Measurements from ENCODE around the gene SIX3.

Gene SIX3

GRCh38 chr2:44941551-44942234 lies at the start of gene SIX3:
Gene SIX3 (plus strand): TSS chr2:44941702. CDS start chr2:44942105, 403 bp downstream.
- DNase-seq (ENCODE audit: low read depth in 2 of 2): peak; percentile 18 to 27

DNA sequence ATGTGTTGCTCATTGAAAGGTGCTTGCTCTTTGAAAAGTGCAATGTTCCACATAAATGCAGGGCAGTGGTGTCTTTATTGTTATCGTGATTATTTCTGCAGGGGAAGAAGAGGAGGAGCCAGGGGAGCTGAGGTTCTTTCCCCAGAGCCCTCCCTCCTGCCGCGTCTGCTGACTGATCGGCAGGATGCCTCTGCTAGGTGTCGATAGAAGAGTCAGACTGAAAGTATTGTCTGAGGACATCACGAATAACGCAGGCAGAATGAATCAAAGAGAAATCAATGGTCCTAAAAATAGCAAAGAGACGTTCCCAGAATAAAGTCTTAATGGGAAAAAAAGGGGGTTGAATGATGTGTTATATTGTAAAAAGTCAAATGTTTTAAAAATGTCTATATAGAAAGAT lies 47.4 kb upstream of the SIX3 start:
- no peak for DNase-seq (ENCODE audit: low read depth in 2 of 2)

DNA sequence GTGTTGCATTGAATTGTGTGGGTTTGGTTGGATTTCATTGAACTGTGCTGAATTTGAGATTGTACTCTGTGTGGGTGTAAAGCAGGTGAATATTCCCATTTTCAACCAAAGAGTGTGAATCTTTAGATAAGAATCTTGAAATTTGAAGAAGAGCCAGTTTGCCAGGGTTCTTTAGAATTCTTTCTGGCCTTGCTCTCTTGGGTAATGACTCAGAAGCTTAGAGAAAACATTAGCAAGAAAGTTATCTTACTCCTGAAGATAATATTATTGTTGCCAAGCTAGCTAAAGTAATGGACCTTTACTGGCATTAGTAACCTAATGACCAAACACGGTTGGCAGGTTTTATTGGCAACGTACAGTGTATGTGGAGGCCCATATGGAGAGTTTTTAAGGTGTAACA lies 46.4 kb upstream of the SIX3 start:
- DNase-seq (ENCODE audit: low read depth in 2 of 2): no peak

GRCh38 chr2:44897406-44897805 lies 44.1 kb upstream of the SIX3 start:
- DNase-seq (ENCODE audit: low read depth in 2 of 2): no peak

DNA sequence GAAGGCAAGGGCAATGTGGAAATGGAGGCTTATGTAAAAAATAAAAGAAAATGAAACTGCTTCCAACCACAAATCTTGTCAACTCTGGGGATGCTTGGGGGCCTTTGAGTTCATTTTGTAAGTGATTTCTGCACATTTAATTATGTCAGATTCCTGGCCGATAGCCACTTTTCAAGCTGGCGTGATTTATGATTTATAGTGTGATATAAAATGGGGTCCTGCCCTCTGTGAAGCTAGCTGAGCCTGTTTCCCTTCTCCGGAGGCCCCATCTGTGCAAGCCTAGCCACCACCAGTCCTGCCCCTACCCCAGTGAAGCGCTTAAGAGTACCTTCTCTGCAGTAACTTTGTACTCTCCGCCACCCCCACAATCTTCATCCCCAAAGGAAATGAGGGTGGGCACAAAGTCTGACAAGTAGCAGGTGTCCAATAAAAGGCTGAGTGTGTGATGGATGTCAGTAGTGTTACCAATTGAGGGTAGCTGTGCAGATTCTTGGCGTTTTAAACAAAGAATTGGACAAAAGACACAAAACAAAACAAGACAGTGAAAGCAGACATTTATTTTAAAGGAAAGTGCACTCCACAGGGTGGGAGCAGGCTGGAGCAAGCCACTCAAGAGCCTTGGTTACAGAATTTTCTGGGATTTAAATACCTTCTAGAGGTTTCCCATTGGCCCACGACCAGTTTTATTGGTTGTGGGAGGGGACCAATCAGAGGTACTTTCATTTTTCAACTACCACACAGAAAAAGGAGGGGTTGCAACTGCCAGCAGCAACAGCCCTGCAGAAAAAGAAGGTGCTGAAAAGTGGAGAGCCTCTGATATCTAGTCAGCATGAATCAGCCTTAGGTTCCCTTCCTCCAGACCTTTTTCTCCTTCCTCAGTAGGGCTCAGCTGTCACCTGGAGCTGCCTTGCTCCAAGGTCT lies 39.0 kb upstream of the SIX3 start:
- DNase-seq (ENCODE audit: low read depth in 2 of 2): no peak

- DNase-seq (ENCODE audit: low read depth in 2 of 2): no peak
Observed at GRCh38 chr2:44904578-44904977, 36.9 kb upstream of the SIX3 start.

DNA sequence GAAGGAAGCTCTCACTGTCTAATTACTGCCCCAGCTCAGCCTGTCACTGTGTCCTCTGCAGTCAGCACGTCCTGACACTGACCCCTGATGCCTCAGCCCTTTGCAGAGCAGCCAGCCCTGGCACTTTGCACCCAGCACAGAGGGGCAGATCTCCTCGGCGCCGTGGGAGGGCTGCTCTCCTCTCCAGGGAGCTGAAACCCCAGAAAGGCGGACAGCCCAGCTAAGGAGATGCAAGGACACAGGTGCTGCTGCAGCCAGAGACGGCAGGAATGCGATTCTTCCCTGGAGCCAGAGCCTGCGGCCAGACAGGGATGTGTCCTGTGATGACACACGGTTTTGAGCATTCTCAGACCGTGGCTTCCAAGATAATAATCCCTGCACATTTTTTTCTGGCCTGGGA lies 34.5 kb upstream of the SIX3 start:
- DNase-seq (ENCODE audit: low read depth in 2 of 2): no peak

GRCh38 chr2:44909831-44910230 lies 31.7 kb upstream of the SIX3 start:
- no peak for DNase-seq (ENCODE audit: low read depth in 2 of 2)

DNA sequence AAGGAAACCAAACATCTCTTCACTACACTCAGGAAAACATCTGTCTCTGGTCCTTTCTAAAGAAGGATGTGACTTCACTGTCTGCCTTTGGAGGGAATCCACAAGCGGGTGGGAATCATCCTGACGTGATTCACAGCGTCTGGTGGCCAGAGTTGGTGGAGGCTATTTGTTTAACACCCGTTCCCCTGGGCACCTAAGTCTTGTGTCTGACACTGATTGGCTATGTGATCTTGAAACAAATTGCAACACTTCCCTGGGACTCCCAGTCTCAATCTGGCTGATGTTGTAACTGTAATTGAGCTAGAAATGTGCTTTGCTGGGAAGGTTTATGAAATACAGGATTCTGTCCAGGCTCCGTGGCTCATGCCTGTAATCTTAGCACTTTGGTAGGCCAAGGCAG lies 28.8 kb upstream of the SIX3 start:
- no peak for DNase-seq (ENCODE audit: low read depth in 2 of 2)

- DNase-seq (ENCODE audit: low read depth in 2 of 2): no peak
Observed at GRCh38 chr2:44916291-44916690, 25.2 kb upstream of the SIX3 start.

GRCh38 chr2:44918095-44918775 lies 23.3 kb upstream of the SIX3 start:
- DNase-seq (ENCODE audit: low read depth in 2 of 2): no peak

DNA sequence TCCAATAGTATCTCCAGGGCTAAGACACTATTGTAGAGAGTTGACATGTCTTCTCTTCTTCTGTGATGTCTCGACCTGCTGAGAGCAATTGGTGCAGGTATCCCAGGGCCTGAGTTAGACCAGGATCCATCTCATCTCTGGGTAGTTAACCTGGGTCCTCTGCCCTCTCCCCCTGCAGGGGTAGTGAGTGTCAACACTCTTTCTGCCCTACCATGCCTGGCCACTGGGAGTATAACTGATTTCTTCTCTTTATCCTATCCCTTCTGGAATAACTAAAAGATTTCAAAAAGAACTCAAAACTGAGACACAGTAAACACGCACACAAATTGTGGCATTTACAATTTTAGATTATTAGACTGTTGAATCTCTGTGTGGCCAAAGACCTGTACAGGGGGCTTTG lies 20.8 kb upstream of the SIX3 start:
- DNase-seq (ENCODE audit: low read depth in 2 of 2): no peak

DNA sequence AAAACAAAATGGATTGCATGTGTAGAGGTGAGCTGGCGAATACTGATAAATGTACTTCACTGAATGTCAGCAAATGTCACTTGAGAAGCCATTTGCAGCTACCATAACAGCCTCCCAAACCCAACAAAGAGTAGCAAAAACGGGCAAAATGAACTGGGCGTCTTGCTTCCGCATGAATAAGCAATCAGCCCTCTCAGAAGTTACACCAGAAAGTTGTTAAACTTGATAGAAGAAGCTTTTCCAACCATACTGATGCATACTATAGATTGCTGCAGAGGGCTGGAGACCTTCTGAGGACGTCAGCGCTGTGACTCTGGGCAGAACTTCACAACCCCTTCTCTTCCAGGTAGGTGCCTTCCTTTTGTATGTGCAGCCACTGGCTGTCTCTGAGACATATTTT lies 18.7 kb upstream of the SIX3 start:
- no peak for DNase-seq (ENCODE audit: low read depth in 2 of 2)

GRCh38 chr2:44925561-44926136 lies 15.9 kb upstream of the SIX3 start:
- DNase-seq (ENCODE audit: low read depth in 2 of 2): no peak

- no peak for DNase-seq (ENCODE audit: low read depth in 2 of 2)
Observed at GRCh38 chr2:44926957-44927356, 14.5 kb upstream of the SIX3 start.

GRCh38 chr2:44927985-44928482 lies 13.5 kb upstream of the SIX3 start:
- no peak for DNase-seq (ENCODE audit: low read depth in 2 of 2)

DNA sequence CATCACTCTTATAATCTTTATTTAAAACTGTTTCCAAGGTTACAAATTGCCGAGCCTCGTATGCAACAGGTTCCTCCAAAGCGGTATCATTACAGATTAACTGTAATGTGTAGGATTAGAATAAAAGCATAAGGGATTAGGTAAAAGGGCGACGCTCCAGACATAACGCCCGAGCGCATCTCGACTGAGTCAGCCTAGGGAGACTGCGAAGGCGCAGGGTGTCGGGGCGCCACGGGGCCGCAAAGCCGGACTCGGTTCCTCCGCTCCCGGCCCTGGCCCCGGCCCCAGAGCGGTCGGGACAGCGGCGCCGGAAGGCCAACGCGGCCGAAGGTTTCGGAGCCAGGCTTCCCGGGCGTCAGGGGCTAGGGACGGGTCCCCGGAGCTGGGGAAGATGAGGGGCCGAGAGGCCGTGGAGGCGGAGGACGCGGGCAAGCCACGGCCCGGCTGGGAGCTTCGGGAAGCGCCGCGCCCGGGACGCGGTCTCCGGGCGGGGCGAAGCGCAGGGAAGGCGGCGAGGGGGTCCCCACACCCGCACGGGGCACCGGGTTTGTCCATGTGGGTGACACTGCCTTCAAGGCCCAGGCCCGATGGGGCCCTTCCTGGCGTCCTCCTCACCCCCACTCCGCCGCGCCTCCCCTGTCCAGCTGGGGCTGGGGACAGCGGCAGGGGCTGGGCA lies 12.9 kb upstream of the SIX3 start:
- DNase-seq (ENCODE audit: low read depth in 2 of 2): no peak

- DNase-seq (ENCODE audit: low read depth in 2 of 2): no peak
Observed at GRCh38 chr2:44929159-44929734, 12.3 kb upstream of the SIX3 start.

DNA sequence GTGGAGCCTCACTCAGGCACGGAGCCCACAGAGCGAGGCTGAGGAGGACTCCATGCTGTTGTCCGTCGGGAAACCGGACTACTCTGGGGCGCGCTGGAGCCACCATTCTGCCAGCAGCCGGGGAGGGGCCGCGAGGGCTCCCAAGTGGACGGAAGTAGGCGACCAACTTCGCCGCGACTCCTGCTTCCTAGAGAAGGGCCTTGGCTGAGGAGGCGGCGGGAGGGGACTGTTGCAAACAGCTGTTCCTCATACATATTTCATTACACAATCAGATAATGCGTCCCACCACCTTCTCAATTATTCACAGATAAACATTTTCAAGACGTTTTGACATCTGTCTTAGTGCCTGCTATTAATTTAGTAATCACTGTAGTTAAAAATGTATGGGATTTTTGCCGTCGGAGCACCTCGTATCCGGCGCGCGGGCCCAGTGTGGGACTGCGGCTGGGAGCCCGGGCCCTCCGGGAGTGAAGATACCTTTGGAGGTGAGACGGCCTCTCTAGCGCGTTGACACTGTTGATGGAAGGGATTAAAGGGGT lies 11.7 kb upstream of the SIX3 start:
- DNase-seq (ENCODE audit: low read depth in 2 of 2): no peak

DNA sequence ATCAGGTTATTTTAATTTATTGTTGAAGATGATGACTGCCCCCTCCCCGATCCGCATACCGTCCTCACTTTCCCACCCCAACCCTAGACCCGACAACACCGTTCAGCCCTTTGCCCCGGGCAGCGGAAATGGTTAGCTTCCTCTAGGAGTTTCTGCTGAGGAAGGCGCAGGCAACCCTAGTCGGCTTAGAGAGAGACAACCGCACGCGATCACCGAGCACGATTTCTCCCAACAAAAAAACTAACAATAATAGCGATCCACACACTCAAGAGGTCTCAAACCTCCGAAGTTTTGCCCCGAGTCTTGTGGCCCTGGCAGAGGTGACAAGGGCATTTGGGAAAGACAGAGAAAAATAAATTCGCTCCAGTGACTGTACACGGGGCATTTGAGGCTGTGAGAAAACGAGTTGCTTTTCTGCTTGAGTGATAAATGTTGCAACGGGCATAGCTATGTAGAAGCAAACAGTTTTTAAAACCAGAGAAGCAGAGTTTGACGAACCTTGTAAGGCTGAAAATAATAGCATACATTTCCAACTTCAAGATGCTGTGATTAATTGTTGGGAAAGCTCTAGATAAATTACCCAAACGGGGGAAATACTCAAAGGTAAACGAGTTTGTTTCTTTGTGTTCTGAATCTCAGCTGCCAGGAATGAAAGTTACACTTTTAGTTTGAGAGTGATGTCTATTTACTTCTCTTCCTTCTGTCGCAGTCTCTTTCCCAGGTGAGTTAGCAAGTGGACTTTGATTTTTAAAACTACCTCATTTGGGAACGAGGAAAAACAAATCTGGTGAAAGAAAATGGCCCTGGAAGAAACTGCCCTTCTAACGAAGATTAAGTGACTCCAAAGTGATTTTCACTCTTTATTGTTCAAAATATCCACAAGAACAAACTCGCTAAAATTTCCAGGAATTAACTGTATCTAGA lies 11.0 kb upstream of the SIX3 start:
- DNase-seq (ENCODE audit: low read depth in 2 of 2): no peak
